GM21737 (cell line): ENCODE measurements around the gene GNG7.
"Not testable (repeated sequence)": the region's sequence is repeated elsewhere in the genome, so short reads cannot be mapped to it uniquely, and the experiment has no call there.

Source experiments
- ATAC-seq: cut with Tn5 transposase; IDR thresholded peaks from one replicate; pipeline ENCODE4 v1.9.1; 2021; ENCODE audit warnings: mild to moderate bottlenecking, moderate library complexity; ENCODE audit not compliant: unreplicated experiment

The GNG7 gene

GRCh38 chr19:2556221-2557092, 146.0 kb downstream of the GNG7 start:
- ATAC-seq = no peak

GRCh38 chr19:2555422-2556220, 146.9 kb downstream of the GNG7 start:
- no peak for ATAC-seq

GRCh38 chr19:2554856-2555255, 147.6 kb downstream of the GNG7 start:
- no peak for ATAC-seq

GRCh38 chr19:2553510-2553909, 149.0 kb downstream of the GNG7 start:
- ATAC-seq = no peak

DNA sequence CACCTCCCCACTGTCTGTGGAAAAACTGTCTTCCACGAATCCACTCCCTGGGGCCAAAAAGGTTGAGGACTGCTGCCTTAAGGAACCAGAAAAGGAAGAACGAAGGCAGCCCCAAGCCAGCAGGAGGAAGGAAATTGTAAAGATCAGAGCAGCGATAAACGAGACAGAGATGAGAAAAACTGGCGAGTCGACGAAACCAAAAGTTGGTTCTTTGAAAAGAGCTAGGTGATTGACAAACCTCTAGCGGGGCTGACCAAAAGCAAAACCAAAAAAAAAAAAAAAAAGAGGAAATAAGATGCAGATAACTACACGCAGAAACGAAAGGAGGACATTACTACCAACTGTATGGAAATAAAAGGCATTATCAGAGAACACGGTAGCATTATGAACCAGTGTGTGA, 149.6 kb downstream of the GNG7 start:
- peak; percentile 62 for ATAC-seq

DNA sequence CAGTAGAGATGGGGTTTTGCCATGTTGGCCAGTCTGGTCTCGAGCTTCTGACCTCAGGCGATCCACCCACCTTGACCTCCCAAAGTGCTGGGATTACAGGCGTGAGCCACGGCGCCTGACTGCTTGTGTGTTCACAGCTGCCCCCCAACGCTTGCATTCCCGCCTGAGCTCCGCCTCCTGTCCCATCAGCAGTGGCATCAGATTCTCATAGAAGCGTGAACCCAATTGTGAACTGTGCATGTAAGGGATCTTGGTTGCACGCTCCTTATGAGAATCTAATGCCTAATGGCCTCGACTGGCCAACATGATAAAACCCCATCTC, 150.7 kb downstream of the GNG7 start:
- ATAC-seq = no peak

GRCh38 chr19:2551172-2551863, 151.2 kb downstream of the GNG7 start:
- ATAC-seq = no peak

DNA sequence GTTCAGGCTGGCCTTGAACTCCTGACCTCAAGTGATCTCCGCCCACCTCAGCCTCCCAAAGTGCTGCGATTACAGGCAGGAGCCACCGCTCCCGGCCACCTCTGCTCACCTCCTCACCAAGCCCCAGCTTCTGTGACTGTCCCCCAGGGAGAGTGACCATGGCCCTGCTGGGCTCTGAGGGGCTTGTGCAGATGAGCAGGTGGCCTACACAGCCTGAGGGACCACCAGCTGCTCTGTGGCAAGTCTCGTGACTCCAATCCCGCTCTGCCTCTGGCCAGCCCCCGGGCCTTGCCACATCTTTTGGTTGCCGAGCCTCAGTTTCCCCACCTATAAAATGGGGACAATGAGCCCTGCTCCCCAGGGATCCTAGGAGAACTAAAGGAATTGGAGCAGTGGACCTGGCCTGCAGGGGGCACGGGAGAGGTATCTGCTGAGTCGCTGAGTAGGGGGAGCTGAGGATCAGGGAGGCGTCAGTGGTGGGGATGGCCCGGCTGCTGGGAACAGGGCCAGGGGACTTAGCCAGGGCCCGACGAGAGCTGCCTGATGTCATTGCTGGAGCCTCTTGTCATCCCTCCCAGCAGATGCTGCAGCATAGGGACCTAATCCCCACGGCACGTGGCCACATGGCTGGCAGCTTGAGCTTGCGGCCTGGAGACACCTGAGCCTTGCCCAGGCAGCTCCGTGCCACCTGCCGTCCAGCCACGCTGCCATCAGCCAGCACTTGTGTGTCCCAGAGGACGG, 151.9 kb downstream of the GNG7 start:
- ATAC-seq = no peak

GRCh38 chr19:2549701-2550191, 152.7 kb downstream of the GNG7 start:
- no peak for ATAC-seq

DNA sequence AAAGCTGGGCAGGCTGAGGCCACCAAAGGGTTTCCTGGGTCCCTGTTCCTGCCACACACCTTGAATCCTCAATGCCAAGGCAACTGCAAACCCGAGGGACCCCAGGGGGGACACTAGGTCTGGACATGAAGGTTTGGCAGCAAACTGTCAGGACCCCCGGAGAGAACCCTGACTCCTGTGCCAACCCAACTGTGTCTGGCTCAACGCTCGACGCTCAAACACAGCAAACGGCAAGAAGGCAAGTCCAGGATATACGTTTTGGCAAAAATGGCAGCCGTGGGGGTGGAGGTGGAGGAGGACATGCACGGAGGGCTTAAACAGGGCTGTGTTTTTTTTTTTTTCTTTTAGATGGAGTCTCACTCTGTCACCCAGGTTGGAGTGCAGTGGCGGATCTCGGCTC, 153.5 kb downstream of the GNG7 start:
- ATAC-seq = no peak

DNA sequence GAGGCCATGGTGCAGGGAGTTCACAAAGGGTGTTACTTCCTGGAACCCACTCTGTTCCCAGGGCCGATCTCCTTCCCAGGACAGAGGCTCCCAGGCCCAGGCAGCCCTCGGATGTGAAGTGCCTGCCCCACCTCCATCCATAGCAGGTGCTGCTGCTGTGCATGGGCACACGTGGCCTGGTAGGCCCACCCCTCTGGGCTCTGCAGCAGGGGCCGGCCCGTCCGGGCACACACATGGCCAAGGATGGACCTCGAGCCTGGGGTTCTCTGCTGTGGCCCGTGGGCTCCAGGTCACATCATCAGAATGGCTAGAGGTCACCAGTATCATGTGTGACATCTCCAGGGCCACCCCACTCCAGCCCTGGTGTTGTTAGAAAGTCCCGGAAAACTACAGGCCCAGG, 154.8 kb downstream of the GNG7 start:
- ATAC-seq = no peak

DNA sequence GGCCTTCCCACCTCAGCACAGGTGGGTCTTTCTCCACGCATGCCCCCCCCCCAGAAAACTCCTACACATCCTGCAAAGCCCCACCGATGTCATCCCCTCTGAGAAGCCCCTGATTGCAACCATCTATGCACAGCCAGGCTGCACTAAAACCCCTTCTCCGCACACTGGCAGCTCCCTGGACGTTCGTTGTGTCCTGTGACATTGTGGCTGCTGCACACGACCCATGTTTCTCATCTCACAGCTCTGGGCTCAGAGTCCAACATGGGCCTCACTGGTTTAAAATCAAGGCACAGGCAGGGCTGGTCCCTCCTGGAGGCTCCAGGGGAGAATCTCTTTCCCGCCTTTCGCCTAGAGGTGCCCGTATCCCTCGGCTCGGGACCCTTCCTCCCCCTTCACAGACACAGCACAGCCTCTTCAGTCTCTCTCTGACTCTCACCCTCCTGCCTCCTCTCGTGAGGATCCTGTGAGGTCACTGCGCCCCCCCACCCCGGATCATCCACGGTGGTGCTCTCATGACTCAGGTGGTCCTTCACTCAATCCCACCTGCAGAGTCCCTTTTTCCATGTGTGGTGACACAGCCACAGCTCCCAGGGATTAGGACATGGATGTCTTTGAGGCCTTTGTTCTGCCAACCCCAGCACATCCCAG, 155.3 kb downstream of the GNG7 start:
- no peak for ATAC-seq

- ATAC-seq = no peak
Observed at GRCh38 chr19:2546128-2547032, 156.1 kb downstream of the GNG7 start.

- not testable (repeated sequence) for ATAC-seq
Observed at GRCh38 chr19:2545416-2546127, 156.9 kb downstream of the GNG7 start.

DNA sequence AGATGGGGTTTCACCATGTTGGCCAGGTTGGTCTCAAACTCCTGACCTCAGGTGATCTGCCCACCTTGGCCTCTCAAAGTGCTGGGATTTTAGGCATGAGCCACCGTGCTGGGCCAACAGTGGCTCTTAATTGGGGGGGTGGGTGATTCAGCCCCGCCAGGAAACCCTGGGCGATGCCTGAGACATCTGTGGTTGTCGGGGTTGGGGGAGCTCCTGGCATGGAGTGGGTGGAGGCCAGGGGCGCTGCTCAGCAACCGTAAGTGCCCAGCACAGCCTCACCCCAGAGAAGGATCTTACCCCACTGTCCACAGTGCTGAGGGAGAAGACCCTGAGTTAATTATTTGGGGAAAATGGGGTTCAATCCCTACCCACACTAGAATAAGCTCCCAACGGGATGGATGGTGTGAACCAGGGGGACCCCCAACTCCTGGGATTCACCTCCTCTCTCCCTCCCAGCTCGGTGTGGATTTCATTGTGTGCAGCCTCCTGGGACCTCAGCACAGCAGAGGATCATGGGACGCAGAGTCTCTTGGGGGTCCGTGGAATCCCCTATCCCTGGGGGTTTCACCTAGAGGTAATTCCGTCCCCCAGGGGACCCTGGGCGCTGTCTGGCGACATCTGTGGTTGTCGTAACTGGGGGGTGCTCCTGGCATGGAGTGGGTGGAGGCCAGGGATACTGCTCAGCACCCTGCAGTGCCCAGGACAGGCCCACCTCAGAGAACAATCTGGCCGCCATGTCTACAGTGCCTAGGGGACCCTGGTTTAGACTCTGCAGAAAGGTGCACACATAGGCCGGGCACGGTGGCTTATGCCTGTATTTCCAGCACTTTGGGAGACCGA, 157.7 kb downstream of the GNG7 start:
- no peak for ATAC-seq

- ATAC-seq = no peak
Observed at GRCh38 chr19:2543463-2544442, 158.7 kb downstream of the GNG7 start.

- not testable (repeated sequence) for ATAC-seq
Observed at GRCh38 chr19:2543072-2543462, 159.4 kb downstream of the GNG7 start.
